K562 (cell line): ENCODE results near the gene HELZ. TPM values are rescaled to one million over a fixed set of nuclear protein-coding genes. Genes with fewer than 3 reads are reported as not detected.

Source experiments
- ATAC-seq: fragments of 200-7000 bp; cut with Tn5 transposase; 3 replicates; pipeline ENCODE4 v1.9.1; 2020; ENCODE audit warnings: moderate library complexity
- BruUV-seq: library from RNA; stranded (reverse); fragments of 400-500 nt; replicated peaks from 2 replicates; lab custom pipeline; 2021; lab: Mats Ljungman, UMichigan
- CTCF ChIA-PET: fragments of 300-600 bp; formaldehyde crosslinking; extraction: SDS; loops from one replicate; lab custom pipeline; 2021; ENCODE audit warnings: low intra/inter-chr PET ratio; lab: Yijun Ruan, JAX
- POLR2A ChIA-PET: fragments of 300-600, 350-650 bp; sonication (Branson Sonifier 250); formaldehyde crosslinking; extraction: SDS; loops from one replicate; lab custom pipeline; 2021; ENCODE audit warnings: antibody characterized with exemption, inconsistent platforms; lab: Yijun Ruan, JAX
- DNase-seq, 4 experiments: peaks; one replicate each; pipeline versions ENCODE4 v3.0.0 to v3.0.0-alpha.2; 2011 to 2018; ENCODE audit warnings: low spot score in 3 of 4, mixed read lengths in 3 of 4; ENCODE audit errors: extremely low read depth in 1 of 4
- FAIRE-seq: peaks from 2 replicates; lab custom pipeline; 2011; peaks lifted over from hg19 to GRCh38; lab: Jason Lieb, UNC
- H2AFZ ChIP-seq: 2 replicates; pipeline ENCODE4 v1.6.0; 2011; ENCODE audit warnings: low read depth, low read length, control low read depth, inconsistent platforms
- H3K27ac ChIP-seq: fragments of 200-600 bp; 3 replicates; pipeline ENCODE4 v1.8.0; 2011; ENCODE audit warnings: low read depth, mild to moderate bottlenecking, control low read depth, inconsistent platforms, low read length, moderate library complexity, mixed read lengths; ENCODE audit errors: extremely low read depth
- H3K27me3 ChIP-seq, 2 experiments: fragments of 300-600 bp in 1 of 2; 2 replicates in 1 of 2; 3 replicates in 1 of 2; pipeline versions ENCODE4 v1.6.0 to v1.8.0; 2011; ENCODE audit warnings: inconsistent platforms in 2 of 2, low read length in 2 of 2, mild to moderate bottlenecking in 1 of 2, mixed read lengths in 1 of 2, moderate library complexity in 1 of 2; ENCODE audit not compliant: control insufficient read depth in 2 of 2, insufficient read depth in 2 of 2
- H3K36me3 ChIP-seq: fragments of 300-600 bp; 3 replicates; pipeline ENCODE4 v1.8.0; 2011; ENCODE audit warnings: mild to moderate bottlenecking, low read length, inconsistent platforms; ENCODE audit not compliant: control insufficient read depth, insufficient read depth
- H3K4me1 ChIP-seq, 2 experiments: fragments of 200-600 bp in 1 of 2; replicated peaks in 1 of 2; 2 replicates in 1 of 2; 3 replicates in 1 of 2; pipeline versions ENCODE4 v1.5.1 to v1.8.0; 2011; ENCODE audit warnings: inconsistent platforms in 2 of 2, low read length in 2 of 2, mild to moderate bottlenecking in 1 of 2, mixed read lengths in 1 of 2, moderate library complexity in 1 of 2; ENCODE audit not compliant: control insufficient read depth in 2 of 2, insufficient read depth in 2 of 2
- H3K4me2 ChIP-seq: 2 replicates; pipeline ENCODE4 v1.6.1; 2011; ENCODE audit warnings: low read length, control low read depth, inconsistent platforms, mixed read lengths; ENCODE audit not compliant: insufficient read depth
- H3K4me3 ChIP-seq: fragments of 200-600 bp; sonication (generic), shearing (Covaris generic); 2 replicates; pipeline ENCODE4 v1.5.1; 2016; ENCODE audit warnings: control low read depth, inconsistent platforms
- H3K79me2 ChIP-seq: fragments of 200-600 bp; 3 replicates; pipeline ENCODE4 v1.8.0; 2011; ENCODE audit warnings: low read length, inconsistent platforms; ENCODE audit not compliant: control insufficient read depth, insufficient read depth
- H3K9ac ChIP-seq, 2 experiments: 2 replicates each; pipeline versions ENCODE4 v1.6.0 to v1.6.1; 2011; ENCODE audit warnings: low read depth in 2 of 2, low read length in 2 of 2, control low read depth in 1 of 2, inconsistent platforms in 1 of 2, mild to moderate bottlenecking in 1 of 2, mixed read lengths in 1 of 2; ENCODE audit not compliant: insufficient read depth in 1 of 2
- H3K9me1 ChIP-seq: one replicate; pipeline ENCODE4 v1.6.0; 2011; ENCODE audit warnings: inconsistent platforms, mild to moderate bottlenecking, low read length, moderate library complexity; ENCODE audit not compliant: control insufficient read depth, insufficient read depth
- H3K9me3 ChIP-seq: replicated peaks from 2 replicates; pipeline ENCODE4 v1.5.1; 2011; ENCODE audit warnings: low read depth, low read length, inconsistent platforms; ENCODE audit not compliant: control insufficient read depth, insufficient read depth
- H4K20me1 ChIP-seq: replicated peaks from 2 replicates; pipeline ENCODE4 v1.6.1; 2011; ENCODE audit warnings: low read length, inconsistent platforms, mixed read lengths; ENCODE audit not compliant: control insufficient read depth, insufficient read depth
- JUN ChIP-seq, 2 experiments: sonication (generic) in 1 of 2; formaldehyde crosslinking in 1 of 2; IDR thresholded peaks; 2 replicates each; pipeline versions ENCODE4 v1.6.1 to v1.8.0; 2012 to 2022; ENCODE audit warnings: borderline replicate concordance in 2 of 2, mild to moderate bottlenecking in 2 of 2, improper control_type of control experiment in 1 of 2, low read depth in 1 of 2, low read length in 1 of 2, missing genetic modification reagents in 1 of 2
- NCOA2 ChIP-seq, 2 experiments: fragments of 450-650 bp; IDR thresholded peaks; 2 replicates each; pipeline ENCODE4 v1.6.1; 2018; ENCODE audit warnings: mild to moderate bottlenecking in 2 of 2, moderate library complexity in 1 of 2; ENCODE audit not compliant: partially characterized antibody in 2 of 2
- NFE2 ChIP-seq: IDR thresholded peaks from 2 replicates; pipeline ENCODE4 v1.6.1; 2014; ENCODE audit warnings: antibody characterized with exemption, low read depth
- NFE2L1 ChIP-seq: fragments of 450-650 bp; IDR thresholded peaks from 2 replicates; pipeline ENCODE4 v1.6.1; 2016; ENCODE audit warnings: missing genetic modification characterization, low read depth, mild to moderate bottlenecking, missing compliant biosample characterization, moderate library complexity, borderline replicate concordance
- POLR2AphosphoS2 ChIP-seq: IDR thresholded peaks from 2 replicates; pipeline ENCODE4 v1.6.1; 2012; ENCODE audit warnings: low read length, improper control_type of control experiment
- TCF3 ChIP-seq: sonication (generic); formaldehyde crosslinking; IDR thresholded peaks from 2 replicates; pipeline ENCODE4 v1.4.0; 2020; ENCODE audit warnings: mild to moderate bottlenecking, missing genetic modification reagents
- ZNF121 ChIP-seq: sonication (generic); formaldehyde crosslinking; conservative IDR thresholded peaks from 2 replicates; pipeline ENCODE4 v1.8.0; 2022; ENCODE audit warnings: missing genetic modification reagents
- ZNF263 ChIP-seq: sonication (generic); formaldehyde crosslinking; IDR thresholded peaks from 2 replicates; pipeline ENCODE4 v1.8.0; 2022; ENCODE audit warnings: mild to moderate bottlenecking, missing genetic modification reagents, borderline replicate concordance
- ZNF41 ChIP-seq: fragments of 250-450 bp; sonication (Bioruptor Pico); conservative IDR thresholded peaks from 2 replicates; pipeline ENCODE4 v1.4.0; 2020; ENCODE audit warnings: mild to moderate bottlenecking
- ZNF444 ChIP-seq: fragments of 250-450 bp; sonication (Bioruptor Pico); IDR thresholded peaks from 2 replicates; pipeline ENCODE4 v1.4.0; 2020; ENCODE audit warnings: mild to moderate bottlenecking, moderate library complexity
- WGBS: fragments of 100-300 bp; shearing (Covaris generic); methylation state at CpG from one replicate; pipeline ENCODE4 v1.1.6; 2016; ENCODE audit warnings: low coverage, mixed read lengths; ENCODE audit not compliant: insufficient coverage; ENCODE audit errors: missing lambda C conversion rate; 5-methylcytosine and 5-hydroxymethylcytosine counted together
- in situ Hi-C: fragments of 300-500 bp; cut with MboI; formaldehyde crosslinking; loops from 4 replicates; pipeline ENCODE4 v1.15.0; 2018; ENCODE audit warnings: inconsistent platforms, mixed read lengths
- intact Hi-C: fragments of 100-400 bp; cut with micrococcal nuclease; formaldehyde crosslinking; loops from 2 replicates; pipeline ENCODE4 v1.14.2; 2022
- polyA plus RNA-seq, 8 experiments: library from polyadenylated mRNA; depleted of rRNA in 4 of 8; stranded (reverse) in 5 of 8; unstranded in 3 of 8; fragments of >200 nt; fragmentation: Nextera tagmentation in 2 of 8; fragmentation: Illumina TruSeq in 1 of 8; extraction: Ambion mirVana in 2 of 8; extraction: Trizol in 1 of 8; gene quantifications; 2 replicates each; pipeline versions ENCODE4 v1.2.1 to v1.2.3, GENCODE V29; 2011 to 2014; ENCODE audit warnings: inconsistent platforms in 1 of 8, missing spikeins in 1 of 8
- total RNA-seq, 7 experiments: library from RNA; depleted of rRNA in 6 of 7; stranded (reverse); fragments of >200 nt in 6 of 7; fragmentation: Illumina TruSeq in 2 of 7; extraction: Trizol in 2 of 7; gene quantifications; 2 replicates each; pipeline versions ENCODE4 v1.2.1 to v1.2.3, GENCODE V29; 2011 to 2021; ENCODE audit warnings: low replicate concordance in 1 of 7
- TF ChIP-seq, protein P1 (sequence below): fragments of 450-650 bp; IDR thresholded peaks from 2 replicates; pipeline ENCODE4 v1.6.1; 2017; ENCODE audit warnings: antibody characterized with exemption
- TF ChIP-seq, protein P2 (sequence below): fragments of 250-450 bp; sonication (Bioruptor Pico); IDR thresholded peaks from 2 replicates; pipeline ENCODE4 v1.5.0; 2022; ENCODE audit warnings: mild to moderate bottlenecking
- TF ChIP-seq, protein P3 (sequence below): fragments of 250-450 bp; sonication (Bioruptor Pico); IDR thresholded peaks from 2 replicates; pipeline ENCODE4 v1.8.0; 2022; ENCODE audit warnings: moderate library complexity, mild to moderate bottlenecking, inconsistent platforms

HELZ gene
- total and polyA plus RNA-seq, 9 of the 15 experiments (the other 6 are each of a cell fraction or from before 2014, with no cell fraction given): 5.2 to 39.8 (median 17.3) TPM

DNA sequence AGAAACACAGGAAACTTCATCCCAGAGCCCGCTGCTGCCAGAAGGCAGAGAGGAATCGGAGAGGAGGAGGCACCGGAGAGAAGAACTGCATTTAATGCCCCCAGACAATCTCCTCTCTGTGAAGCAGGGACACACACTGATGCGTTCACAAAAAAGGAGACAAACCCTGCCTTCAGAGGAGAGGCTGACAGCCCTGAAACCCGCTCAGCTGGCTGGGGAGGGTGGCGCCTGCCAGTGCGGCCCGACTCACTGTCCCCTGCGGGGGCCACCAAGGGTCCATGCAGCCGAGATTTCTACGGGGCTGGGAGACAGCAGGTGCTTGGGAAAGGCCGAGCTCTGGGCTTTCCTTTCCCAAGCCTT, 222.6 kb downstream of the HELZ start:
- Histone ChIP-seq H3K9me1 (no peaks in the 10 kb centered on the region), H2AFZ (no peak overlapping the region), H3K36me3 (no peaks in the 10 kb centered on the region), H3K79me2 (no peaks in the 10 kb centered on the region), H3K4me1 (peaks cover 0 to 4% of the 10 kb centered on the region in 2 experiments; a peak in 2 of 5 replicates), H4K20me1 (no peaks in the 10 kb centered on the region; the same call in 1 of the 2 replicates), H3K9me3 (no peaks in the 10 kb centered on the region), H3K9ac (no peak overlapping the region), H3K4me3 (no peak overlapping the region), H3K27ac (no peak overlapping the region), H3K27me3 (peaks cover 60 to 95% of the 10 kb centered on the region in 2 experiments), H3K4me2 (no peak overlapping the region)
- ChIA-PET CTCF (no interaction called here), POLR2A (interaction anchor here (0.7 kb wide), 1 partner anchor 26 kb away, joined by 3 read pairs; no protein-coding TSS in a partner anchor)
- BruUV-seq: no TSS peak
- DNase-seq (no peak), FAIRE-seq (no peak), ATAC-seq (no peak)
- WGBS: 0% methylated on average over 9 of the region's 12 CpGs
- in situ Hi-C loops (no loop called here), intact Hi-C loops (no loop called here)
- TF ChIP-seq NFE2L1 (tag) (no peak), ZNF121 (no peak), POLR2AphosphoS2 (no peak), NFE2 (no peak), ZNF263 (no peak), ZNF41 (no peak), ZNF444 (CRISPR knock-in tag) (no peak), NCOA2 (IDR thresholded peaks at IDR 0.05; ENCODE audit: partially characterized antibody in 2 of 2) (no peak), TCF3 (CRISPR knock-in tag) (no peak), JUN (IDR thresholded peaks at IDR 0.05; ENCODE audit: borderline replicate concordance, low read depth, low read length) (no peak), JUN (CRISPR knock-in tag; IDR thresholded peaks at IDR 0.05; ENCODE audit: borderline replicate concordance) (no peak)
- TF ChIP-seq, protein P1, sequence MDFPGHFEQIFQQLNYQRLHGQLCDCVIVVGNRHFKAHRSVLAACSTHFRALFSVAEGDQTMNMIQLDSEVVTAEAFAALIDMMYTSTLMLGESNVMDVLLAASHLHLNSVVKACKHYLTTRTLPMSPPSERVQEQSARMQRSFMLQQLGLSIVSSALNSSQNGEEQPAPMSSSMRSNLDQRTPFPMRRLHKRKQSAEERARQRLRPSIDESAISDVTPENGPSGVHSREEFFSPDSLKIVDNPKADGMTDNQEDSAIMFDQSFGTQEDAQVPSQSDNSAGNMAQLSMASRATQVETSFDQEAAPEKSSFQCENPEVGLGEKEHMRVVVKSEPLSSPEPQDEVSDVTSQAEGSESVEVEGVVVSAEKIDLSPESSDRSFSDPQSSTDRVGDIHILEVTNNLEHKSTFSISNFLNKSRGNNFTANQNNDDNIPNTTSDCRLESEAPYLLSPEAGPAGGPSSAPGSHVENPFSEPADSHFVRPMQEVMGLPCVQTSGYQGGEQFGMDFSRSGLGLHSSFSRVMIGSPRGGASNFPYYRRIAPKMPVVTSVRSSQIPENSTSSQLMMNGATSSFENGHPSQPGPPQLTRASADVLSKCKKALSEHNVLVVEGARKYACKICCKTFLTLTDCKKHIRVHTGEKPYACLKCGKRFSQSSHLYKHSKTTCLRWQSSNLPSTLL: no peak
- TF ChIP-seq, protein P2, sequence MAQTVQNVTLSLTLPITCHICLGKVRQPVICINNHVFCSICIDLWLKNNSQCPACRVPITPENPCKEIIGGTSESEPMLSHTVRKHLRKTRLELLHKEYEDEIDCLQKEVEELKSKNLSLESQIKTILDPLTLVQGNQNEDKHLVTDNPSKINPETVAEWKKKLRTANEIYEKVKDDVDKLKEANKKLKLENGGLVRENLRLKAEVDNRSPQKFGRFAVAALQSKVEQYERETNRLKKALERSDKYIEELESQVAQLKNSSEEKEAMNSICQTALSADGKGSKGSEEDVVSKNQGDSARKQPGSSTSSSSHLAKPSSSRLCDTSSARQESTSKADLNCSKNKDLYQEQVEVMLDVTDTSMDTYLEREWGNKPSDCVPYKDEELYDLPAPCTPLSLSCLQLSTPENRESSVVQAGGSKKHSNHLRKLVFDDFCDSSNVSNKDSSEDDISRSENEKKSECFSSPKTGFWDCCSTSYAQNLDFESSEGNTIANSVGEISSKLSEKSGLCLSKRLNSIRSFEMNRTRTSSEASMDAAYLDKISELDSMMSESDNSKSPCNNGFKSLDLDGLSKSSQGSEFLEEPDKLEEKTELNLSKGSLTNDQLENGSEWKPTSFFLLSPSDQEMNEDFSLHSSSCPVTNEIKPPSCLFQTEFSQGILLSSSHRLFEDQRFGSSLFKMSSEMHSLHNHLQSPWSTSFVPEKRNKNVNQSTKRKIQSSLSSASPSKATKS (CRISPR knock-in tag): no peak
- TF ChIP-seq, protein P3, sequence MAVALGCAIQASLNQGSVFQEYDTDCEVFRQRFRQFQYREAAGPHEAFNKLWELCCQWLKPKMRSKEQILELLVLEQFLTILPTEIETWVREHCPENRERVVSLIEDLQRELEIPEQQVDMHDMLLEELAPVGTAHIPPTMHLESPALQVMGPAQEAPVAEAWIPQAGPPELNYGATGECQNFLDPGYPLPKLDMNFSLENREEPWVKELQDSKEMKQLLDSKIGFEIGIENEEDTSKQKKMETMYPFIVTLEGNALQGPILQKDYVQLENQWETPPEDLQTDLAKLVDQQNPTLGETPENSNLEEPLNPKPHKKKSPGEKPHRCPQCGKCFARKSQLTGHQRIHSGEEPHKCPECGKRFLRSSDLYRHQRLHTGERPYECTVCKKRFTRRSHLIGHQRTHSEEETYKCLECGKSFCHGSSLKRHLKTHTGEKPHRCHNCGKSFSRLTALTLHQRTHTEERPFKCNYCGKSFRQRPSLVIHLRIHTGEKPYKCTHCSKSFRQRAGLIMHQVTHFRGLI (CRISPR knock-in tag): no peak
